HG02885 (cell line): ENCODE results near the gene HSD17B2.

ENCODE experiments used
- ATAC-seq: cut with Tn5 transposase; IDR thresholded peaks from one replicate; pipeline ENCODE4 v1.9.1; 2021; ENCODE audit warnings: mild to moderate bottlenecking; ENCODE audit not compliant: unreplicated experiment, poor library complexity

HSD17B2 gene

GRCh38 chr16:82017911-82018568 lies 17.0 kb upstream of the HSD17B2 start:
- no peak for ATAC-seq

- no peak for ATAC-seq
Observed at GRCh38 chr16:82019535-82019934, 15.5 kb upstream of the HSD17B2 start.

- no peak for ATAC-seq
Observed at GRCh38 chr16:82020051-82020450, 15.0 kb upstream of the HSD17B2 start.

- no peak for ATAC-seq
Observed at GRCh38 chr16:82023206-82023605, 11.8 kb upstream of the HSD17B2 start.

- no peak for ATAC-seq
Observed at GRCh38 chr16:82024316-82024715, 10.7 kb upstream of the HSD17B2 start.

- no peak for ATAC-seq
Observed at GRCh38 chr16:82024883-82025282, 10.2 kb upstream of the HSD17B2 start.

GRCh38 chr16:82027629-82028064 lies 7.4 kb upstream of the HSD17B2 start:
- ATAC-seq: no peak

GRCh38 chr16:82031116-82032084 lies 3.7 kb upstream of the HSD17B2 start:
- ATAC-seq: no peak

- no peak for ATAC-seq
Observed at GRCh38 chr16:82033006-82033405, 2.0 kb upstream of the HSD17B2 start.

GRCh38 chr16:82033683-82034300 lies 1.3 kb upstream of the HSD17B2 start:
- no peak for ATAC-seq

GRCh38 chr16:82037251-82037650 lies 2.2 kb downstream of the HSD17B2 start:
- no peak for ATAC-seq

- no peak for ATAC-seq
Observed at GRCh38 chr16:82037666-82038065, 2.6 kb downstream of the HSD17B2 start.

- no peak for ATAC-seq
Observed at GRCh38 chr16:82040296-82040695, 5.2 kb downstream of the HSD17B2 start.

- no peak for ATAC-seq
Observed at GRCh38 chr16:82041542-82041941, 6.5 kb downstream of the HSD17B2 start.

- no peak for ATAC-seq
Observed at GRCh38 chr16:82042144-82042543, 7.1 kb downstream of the HSD17B2 start.

GRCh38 chr16:82042846-82043245 lies 7.8 kb downstream of the HSD17B2 start:
- no peak for ATAC-seq

- no peak for ATAC-seq
Observed at GRCh38 chr16:82043680-82044584, 8.9 kb downstream of the HSD17B2 start.

- no peak for ATAC-seq
Observed at GRCh38 chr16:82044585-82044911, 9.5 kb downstream of the HSD17B2 start.

GRCh38 chr16:82045465-82045864 lies 10.4 kb downstream of the HSD17B2 start:
- no peak for ATAC-seq

- no peak for ATAC-seq
Observed at GRCh38 chr16:82046541-82046940, 11.5 kb downstream of the HSD17B2 start.
